Stimulated activated CD4-positive, alpha-beta T cell treated with anti-CD3 and anti-CD28 coated beads, Interleukin-4, amount 100 ng/mL, for 24 hours (primary cell): ENCODE measurements around the gene LSP1.
"Not testable (repeated sequence)": the region's sequence is repeated elsewhere in the genome, so short reads cannot be mapped to it uniquely, and the experiment has no call there.

Experiments used
- DNase-seq: peaks from one replicate; pipeline ENCODE4 v3.0.0-alpha.2; 2020

The LSP1 gene, protein sequence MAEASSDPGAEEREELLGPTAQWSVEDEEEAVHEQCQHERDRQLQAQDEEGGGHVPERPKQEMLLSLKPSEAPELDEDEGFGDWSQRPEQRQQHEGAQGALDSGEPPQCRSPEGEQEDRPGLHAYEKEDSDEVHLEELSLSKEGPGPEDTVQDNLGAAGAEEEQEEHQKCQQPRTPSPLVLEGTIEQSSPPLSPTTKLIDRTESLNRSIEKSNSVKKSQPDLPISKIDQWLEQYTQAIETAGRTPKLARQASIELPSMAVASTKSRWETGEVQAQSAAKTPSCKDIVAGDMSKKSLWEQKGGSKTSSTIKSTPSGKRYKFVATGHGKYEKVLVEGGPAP

DNA sequence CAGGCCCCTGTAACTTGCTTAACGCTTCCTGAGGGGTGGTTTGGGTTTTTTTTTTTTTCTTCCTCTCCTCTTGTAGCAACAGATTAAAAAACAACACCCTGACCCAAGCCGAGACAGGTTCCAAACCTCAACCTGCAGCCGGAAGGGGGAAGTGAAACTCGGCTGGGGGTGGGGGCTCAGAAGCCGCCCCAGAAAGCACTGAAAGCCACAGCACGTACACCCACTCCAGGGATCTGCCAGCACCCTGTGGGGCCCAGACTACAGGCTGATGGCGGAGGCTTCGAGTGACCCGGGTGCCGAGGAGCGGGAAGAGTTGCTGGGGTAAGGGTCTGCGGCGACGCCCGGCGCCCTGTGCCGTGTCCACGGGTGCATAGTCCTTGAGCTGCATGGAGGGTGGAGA, at the start of gene LSP1:
TSS of gene LSP1 (plus strand) at position 208 of the 400 bp plus-strand sequence. CDS start at position 269, 61 bp downstream.
- peak; percentile 86 for DNase-seq

DNA sequence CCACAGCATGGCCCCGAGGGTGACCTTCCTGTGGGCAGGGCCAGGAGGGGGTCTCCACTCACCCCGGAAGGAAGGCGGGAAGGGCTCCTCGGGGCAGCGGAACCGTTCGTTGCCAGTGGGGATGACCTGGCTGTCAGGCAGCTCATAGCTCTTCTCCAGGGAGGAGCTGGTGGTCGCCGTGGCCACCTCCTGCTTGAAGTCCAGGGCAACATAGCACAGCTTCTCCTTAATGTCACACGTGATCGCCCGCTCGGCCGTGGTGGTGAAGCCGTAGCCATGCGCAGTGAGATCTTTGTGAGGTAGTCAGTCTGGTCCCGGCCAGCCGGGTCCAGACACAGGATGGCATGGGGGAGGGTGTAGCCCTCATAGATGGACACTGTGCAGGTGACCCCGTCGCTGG, 49.6 kb upstream of the LSP1 start:
- DNase-seq, result no peak

DNA sequence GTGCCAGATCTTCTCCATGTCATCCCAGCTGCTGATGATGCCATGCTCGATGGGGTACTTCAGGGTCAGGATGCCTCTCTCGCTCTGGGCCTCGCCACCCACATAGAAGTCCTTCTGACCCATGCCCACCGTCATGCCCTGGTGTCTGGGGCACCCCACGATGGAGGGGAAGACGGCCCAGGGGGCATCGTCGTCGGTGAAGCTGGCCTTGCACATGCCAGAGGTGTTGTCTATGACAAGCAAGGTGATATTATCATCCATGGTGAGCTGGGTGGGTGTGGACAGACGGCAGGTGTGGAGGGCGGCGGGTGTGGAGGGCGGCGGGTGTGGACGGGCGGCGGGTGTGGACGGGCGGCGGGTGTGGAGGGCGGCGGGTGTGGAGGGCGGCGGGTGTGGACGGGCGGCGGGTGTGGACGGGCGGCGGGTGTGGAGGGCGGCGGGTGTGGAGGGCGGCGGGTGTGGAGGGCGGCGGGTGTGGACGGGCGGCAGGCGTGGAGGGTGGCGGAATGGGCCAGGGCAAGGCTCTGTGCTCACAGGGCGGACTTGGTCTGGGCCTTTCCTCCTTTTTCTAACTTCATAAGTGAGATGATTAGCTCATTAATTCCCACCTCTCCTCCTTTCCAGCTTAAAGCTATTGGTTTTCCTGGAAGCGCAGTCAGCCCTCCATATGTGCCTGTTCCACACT, 48.9 kb upstream of the LSP1 start:
- not testable (repeated sequence) for DNase-seq

DNA sequence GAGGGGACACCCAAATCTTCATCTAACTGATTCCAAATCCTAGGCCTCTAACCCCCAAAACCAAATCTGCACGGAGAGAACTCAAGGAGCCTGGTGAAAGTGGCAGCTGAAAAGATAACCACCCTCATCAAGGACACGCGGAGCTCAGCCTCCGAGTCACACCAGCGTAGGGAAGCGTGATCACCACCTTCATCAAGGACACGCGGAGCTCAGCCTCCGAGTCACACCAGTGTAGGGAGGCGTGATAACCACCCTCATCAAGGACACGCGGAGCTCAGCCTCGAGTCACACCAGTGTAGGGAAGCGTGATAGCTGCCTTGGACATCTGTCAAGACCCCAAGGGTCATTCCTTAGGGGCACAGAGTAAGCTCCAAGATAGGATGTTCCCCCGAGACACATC, 47.4 kb upstream of the LSP1 start:
- DNase-seq, result no peak

DNA sequence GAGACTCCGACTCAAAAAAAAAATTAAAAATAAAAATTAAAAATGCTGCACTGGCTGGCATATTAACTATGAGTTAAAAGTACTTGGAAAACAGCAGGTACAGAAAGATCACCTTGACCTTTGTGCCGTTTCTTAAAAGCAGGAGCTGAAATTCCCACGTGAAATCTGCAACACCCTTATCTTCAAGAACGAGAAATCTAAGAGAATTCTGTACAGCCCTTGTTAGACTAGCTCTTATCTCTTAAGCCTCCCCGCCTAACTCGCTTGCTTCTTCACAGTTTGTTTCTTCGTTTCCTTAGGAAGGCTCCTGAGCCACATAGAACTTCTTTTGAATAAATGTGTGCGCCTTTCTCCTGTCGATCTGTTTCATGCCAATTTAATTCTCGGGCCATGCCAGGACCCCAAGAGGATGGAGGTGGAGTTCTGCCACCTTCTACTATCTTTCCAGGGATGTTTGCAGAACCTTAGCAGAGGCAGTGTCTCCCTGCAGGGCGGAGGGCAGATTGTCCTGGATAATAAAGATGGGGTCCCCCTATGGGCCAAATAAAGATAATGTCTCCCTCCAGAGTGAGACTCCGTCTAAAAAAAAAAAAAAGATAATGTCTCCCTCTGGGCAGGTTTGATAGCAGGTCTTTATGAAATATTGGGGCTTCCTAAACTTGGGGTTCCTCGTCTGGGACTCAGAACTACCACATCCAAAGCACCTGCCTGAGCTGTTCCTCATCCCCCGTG, 45.5 kb upstream of the LSP1 start:
- no peak for DNase-seq

DNA sequence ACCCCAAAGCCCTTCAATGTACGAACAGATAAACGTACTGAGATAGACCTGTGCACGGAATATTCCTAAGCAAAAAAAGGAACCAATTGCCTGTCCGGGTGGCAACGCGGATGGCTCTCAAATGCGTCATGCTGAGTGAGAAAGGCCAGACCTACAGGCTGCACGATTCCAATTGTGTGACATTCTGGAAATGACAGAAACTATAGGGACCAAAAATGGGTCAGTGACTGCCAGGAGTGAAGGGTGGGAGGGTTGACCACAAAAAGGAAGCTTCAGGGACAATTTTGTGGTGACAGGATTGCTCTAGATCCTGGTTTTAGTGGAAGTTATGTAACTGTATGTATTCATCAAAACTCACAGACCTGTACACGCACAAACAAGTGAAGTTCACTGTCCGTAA, 42.1 kb upstream of the LSP1 start:
- no peak for DNase-seq

DNA sequence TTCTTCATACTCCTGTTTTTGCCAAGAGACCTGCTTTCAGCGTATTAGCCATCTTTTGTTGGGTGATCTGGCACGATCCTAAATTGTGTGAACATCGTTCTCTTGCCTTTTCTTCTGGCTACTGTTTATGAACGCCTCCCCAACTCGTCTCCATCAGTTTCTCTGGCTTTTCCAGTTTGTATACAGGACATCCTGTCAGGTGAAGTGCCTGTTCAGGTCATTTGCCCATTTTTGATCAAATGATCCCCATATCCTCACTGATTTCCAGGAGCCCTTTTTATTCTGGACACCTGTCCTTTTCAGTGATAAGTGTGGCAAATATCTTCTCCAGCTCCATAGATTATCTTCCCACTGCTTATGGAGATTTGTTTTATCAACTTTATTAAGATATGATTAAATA, 40.6 kb upstream of the LSP1 start:
- no peak for DNase-seq

DNA sequence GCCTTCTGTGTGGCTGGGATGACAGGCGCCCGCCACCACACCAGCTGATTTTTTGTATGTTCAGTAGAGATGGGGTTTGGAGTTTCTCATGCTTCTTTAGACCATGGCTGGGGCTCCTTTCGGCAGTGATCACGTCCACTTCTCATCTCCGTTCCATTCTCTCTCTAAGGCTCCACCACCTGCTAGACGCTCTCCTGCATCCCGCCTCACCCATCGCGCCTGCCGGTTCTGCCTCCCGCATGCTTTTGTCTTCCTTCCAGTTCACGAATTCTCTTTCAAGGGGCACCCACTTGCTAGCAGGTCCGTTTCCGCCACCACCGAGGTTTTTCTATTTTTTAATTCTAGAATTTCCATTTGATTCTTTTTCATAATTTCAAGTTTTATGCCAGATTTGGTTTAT, 40.1 kb upstream of the LSP1 start:
- no peak for DNase-seq

DNA sequence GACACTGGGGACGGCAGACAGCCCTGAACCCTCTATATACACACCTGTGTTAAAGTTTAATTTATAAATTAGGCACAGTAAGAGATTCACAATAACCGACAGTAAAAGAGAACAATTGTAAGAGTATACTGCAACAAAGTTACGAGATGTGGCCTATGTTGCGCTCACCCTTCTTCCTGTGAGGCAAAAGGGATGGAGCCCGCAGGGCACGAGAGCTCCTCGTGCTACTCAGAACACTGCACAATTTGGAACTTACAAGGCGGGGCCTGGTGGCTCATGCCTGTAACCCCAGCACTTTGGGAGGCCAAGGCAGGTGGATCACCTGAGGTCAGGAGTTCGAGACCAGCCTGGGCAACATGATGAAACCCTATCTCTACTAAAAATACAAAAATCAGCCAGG, 39.5 kb upstream of the LSP1 start:
- DNase-seq, result not testable (repeated sequence)

DNA sequence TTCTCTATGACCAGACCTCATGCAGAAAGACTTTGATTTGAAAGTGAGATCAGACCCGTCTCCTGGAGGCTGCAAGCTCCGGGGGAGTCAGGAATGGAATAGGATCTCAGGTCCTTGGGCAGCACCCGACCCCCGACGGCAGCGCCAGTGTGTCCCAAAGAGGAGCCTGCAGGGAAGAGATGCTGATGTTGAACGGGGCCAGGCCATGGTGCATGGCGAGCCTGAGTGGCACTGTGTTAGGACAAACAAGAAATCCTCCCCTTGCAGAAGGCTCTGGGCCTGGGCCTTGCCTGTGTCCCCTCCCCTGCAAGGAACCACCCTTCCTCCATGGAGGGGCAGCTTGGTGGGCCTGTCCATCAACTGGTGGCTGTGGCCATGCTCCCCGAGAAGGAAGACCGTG, 38.2 kb upstream of the LSP1 start:
- DNase-seq, result no peak

DNA sequence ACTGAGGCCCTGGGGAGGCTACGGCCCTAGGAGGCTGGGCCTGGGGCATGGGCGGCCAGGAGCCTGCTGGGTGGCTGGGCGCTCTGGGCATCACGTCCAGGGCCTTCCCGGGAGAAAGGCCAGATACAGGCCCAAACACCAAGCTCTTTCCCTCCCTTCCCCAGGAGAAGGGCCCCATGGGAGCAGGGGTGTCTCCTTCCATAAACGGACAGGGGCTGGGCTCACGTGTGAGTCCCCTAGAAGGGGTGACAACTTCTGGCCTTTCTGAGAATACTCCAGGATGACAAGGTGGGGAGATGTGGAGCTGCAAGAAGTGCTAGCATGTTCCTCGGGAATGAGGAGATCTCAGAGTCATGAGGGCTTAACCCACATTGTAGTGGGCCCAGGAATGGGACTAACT, 37.6 kb upstream of the LSP1 start:
- DNase-seq, result no peak

DNA sequence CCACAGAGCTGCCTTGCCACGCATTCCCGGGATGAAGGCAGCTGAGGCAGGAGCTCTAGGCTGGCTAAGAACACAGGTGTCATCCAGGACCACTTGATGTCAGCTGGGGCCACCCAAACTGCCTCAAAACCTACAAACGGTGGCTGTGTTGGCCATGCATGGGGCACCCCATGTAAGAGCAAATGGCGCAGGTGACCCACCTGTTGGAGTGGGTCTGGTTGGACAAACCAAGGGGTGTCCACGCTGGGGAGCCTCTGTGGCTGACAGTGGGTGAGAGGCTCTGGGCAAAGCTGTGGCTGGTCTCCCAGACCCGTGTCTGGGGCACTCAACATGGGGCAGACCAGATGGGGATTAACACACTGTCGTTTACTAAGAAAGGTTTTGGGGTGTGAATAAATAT, 37.1 kb upstream of the LSP1 start:
- DNase-seq, result no peak

DNA sequence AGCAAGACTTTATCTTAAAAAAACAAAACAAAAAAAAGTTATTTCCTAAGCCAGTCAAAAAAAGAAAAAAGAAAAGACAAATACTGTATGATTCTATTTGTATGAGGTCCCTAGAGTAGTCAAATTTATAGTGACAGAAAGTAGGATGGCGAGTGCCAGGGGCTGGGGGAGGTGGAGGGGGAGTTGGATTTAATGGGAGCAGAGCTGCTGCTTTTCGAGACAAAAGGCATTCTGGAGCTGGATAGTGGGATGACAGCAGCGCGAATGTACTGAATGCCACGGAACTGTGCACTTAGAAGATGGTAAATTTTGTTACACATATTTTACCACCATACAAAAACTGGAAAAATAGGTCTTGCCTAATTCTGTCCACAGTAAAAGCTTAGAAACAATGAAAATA, 35.9 kb upstream of the LSP1 start:
- DNase-seq, result no peak

DNA sequence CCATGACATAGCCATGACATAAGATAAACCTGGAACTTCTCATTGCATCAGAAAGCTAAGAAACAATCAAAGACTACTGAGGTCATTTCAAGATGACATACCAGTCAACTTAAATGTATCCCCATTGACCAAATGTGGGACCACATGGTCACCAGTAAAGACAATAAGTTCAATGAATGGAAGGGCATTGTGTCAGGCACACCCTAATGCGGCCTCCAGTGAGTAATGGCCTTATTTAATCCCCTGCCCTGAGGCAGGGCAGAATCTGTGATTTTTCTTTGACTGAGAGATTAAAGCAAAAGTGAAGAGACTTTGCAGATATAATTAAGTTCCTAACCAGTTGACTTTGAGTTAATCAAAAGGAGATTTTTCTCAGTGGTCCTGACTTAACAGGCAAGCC, 35.4 kb upstream of the LSP1 start:
- DNase-seq, result no peak

DNA sequence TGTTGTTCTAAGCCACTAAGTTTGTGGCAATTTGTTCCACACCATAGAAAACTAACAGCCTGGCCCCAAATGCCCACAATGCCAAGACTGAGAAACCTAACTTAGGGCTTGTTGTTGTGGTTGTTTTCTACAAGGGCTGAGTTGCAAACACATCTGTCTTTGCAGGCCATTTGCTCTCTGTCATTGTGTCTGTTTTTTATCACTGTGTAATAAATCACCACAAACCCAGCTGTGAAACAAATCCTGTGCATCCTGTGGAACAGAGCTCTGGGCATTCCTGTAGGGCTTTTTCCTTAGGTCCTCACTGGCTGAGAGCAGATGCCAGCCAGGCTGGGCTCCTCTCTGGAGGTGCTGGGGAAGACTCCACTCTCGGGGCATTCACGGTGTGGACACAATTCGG, 33.8 kb upstream of the LSP1 start:
- no peak for DNase-seq

DNA sequence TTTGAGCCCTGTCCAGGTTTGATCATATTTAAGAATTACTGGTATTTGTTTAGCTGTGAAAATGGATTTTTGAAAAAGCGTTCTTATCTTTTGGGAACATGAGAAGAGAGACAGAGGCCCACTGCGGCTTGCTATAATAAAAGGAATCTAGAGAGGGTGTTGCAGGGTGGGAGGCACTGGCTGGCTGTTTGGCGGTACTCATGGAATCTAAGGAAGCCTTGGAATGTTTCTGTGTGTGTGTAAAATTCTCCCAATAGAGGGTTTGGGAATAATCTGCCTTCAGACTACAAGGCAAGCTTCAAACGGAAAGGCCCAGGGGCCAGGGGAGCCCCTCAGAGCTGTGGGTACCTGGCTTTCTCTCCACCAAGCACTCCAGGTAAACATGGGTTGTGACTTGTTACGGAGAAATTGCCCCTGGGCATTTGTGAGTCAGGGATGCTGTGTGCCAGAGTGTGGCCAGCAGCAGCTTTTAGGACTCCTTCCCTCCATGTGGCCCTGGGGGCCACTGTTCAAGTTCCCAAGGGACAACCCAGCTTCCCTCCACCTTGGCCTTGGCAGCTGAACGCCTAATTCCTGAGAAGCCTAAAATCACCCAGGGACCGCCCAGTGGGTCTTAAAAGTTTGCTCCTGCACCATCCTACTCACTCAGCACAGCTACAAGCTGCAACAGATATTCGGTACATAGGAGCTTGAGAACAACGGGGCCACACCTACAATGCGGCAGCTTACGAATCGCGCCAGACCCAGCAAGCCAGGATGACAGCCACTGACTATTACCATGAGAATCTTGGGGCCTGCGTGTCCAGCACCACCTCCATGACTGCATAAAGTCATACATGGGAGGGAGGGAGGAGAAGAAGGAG, 32.2 kb upstream of the LSP1 start:
- no peak for DNase-seq

DNA sequence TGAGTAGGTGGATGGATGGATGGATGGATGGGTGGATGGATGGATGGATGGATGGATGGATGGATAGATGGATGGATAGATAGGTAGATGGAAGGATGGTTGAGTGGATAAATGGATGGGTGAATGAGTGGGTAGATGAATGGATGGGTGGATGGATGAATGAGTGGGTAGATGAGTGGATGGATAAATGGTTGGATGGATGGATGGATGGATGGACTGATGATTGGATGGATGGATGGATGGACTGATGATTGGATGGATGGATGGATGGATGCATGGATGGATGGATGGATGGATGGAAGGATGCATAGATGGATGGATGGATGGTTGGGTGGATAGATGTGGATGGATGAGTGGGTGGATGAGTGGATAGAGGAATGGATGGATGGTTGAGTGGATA, 31.3 kb upstream of the LSP1 start:
- DNase-seq, result no peak

DNA sequence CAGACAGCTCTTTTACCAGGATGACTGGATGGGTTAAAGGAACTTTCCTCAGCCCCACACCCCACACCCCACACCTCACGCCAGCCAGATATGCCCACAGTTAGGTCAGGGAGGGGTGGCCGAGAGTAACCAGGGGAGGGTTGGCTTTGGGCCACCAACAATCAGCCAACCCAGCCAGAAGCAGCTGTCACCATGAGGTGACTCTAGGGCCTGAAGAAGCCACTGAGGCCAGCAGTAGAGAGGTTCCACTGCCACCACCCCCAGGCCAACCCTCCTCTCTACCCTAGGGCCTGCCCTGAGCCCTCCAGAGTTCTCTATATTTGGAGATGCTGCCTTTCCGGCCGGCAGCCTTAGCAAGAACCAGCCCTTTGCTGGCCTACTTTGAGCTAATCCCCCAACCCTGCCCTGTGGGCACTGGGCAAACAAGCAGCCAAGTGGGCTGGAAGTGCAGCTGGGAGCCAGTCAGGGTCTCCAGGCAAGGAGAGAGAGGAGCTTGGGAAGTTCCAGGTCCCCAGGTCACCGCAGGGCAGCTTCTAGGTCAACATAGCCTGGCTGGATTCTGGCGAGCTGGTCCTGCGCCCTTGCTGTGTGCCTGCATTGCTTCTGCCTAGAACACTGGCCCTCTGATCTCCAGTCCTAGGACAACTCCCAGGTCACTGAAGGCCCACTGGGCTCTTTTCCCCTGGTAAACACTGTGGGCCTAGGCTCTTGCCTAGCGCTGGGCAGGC, 30.1 kb upstream of the LSP1 start:
- DNase-seq, result no peak

DNA sequence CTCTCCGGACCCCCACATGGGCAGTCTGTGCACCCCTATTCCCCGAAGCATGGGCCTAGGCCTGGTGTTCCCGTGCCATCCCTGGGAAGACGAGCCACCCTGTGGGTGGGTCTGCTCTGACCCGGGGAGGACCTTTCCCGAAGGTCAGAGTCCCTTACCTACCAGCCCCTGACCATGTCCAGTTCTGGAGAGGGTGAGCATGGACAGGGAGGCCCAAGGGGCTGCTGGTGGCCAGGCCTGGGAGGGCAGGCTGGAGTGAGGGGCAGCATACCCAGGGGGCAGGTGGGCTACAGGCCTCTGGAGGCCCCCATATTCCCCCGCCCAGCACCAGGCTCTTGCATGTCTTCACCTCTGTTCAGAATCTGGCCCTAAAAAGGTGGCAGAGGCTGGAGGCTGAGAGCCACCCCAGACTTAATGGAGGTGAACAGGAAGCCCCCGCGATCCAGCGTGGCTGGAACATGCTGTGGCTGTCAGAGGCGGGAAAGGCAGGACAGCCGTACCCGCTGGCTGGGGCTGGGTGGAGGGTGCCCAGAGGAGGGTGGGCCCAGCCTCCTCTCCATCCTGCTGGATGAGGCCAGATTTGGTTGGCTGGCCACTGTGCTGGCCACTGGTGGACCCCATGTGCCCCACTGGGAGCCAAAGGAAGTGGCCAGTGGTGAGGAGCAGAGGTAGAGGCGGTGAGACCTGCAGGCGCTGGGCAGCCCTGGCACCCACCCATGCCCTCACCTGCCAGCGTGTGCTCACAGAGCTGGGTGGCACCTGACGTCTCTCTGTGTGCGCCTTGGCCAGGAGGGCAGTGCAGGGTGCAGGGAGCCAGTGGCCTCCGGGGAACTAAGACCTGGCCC, 29.3 kb upstream of the LSP1 start:
- no peak for DNase-seq

DNA sequence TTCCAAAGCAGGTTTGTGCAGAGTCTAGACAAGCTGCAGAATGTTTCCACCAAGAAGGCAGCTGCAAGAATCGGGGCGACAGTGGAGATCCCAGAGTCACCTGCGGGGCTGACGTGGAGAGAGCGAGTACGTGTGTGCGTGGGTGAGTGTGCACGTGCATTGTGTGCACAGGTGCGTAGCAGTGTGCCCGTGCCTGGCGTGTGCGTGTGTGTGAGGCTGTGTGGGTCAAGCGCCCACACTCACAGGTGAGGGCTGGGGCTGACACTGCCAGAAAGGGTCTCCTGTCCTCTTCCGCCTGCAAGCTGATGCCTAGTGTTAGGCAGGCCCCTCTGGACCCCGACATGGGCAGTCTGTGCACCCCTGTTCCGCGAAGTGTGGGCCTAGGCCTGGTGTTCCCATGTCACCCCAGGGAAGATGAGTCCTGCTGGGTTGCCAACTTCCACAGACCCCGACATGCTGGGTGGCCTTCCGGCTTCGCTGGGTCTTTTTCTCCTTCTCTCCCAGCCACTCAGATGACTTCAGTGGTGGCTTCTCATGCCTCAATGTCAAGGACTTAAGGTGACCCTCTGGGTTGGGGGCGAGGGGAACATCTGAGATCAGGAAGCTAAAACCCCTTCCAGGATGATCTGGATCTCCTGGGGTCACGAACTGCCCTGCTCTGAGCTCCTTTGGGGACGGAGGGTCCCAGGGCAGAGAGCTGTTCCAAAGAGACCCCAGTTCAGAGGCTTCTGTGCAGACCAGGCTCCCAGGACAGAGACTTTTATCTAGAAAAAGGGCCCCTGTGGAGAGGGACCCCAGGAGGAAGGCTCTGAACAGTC, 28.5 kb upstream of the LSP1 start:
- DNase-seq, result no peak
